ENCODE measurements around the gene LZTR1. TPM values are rescaled to one million over a fixed set of nuclear protein-coding genes. Genes with fewer than 3 reads are reported as not detected.
A peak's percentile ranks its signal among the peaks of the same experiment; 100 is the strongest.

LZTR1 gene
- total RNA-seq, 2 experiments from 2014 or later = 29.1 to 34.5 TPM

- Mint-ChIP-seq H3K4me3 (peak overlapping the region; percentile 92), H3K27me3 (no peaks in the 10 kb centered on the region), H3K36me3 (ENCODE audit: low read depth) (peaks cover 11% of the 10 kb centered on the region), H3K4me1 (ENCODE audit: low read depth) (peaks cover 40% of the 10 kb centered on the region), H3K27ac (peak overlapping the region; percentile 84), H3K9me3 (peaks cover 4% of the 10 kb centered on the region)
- POLR2A ChIA-PET = interaction anchor here (0.9 to 5.2 kb wide), 4 partner anchors 8 to 25 kb away, joined by 3 to 51 read pairs (median 6); partner anchors contain the start of gene THAP7
- no peak for TF ChIP-seq CTCF (IDR thresholded peaks at IDR 0.05)
- CTCF ChIA-PET = interaction anchor here (1.0 to 4.2 kb wide), 6 partner anchors 9 to 97 kb away, joined by 3 to 13 read pairs (median 4); no protein-coding TSS in a partner anchor
- intact Hi-C loops (cut with micrococcal nuclease) = no loop called here
- ATAC-seq = no peak
- DNase-seq = no peak
Measured at GRCh38 chr22:20982563-20982882, 426 bp downstream of the LZTR1 start.

DNA sequence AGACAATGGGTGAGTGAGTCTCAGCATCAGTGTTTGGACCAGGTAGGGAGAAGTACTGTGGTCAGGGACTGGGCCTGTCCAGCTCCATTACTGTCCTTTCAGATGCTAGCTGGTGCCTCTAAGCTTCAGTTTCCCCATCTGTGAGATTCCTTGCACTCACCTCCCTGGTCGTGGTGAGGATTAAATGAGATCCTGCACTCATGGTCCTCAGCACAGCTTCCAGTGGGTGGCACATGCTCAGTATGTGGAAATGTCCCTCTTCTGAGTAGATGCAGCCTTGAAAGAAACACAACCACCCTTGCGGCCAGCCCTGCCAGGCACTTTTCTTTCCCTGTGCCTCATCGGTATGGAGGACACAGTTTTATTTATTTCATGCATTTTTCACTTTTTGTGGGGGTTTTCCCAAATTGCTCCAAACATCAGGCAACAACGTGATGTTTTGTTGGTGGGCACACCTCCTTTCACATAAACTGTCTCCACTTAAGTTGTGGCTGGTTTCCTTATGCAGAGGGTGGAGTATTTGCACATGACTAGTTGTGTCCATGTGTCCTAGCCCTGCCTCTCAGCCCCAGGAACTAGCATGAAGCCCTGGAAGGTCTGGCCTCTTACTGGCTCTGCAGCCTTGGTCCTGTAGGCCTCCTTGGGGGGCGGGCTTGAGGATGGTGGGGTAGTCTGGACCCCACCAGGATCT lies 1.1 kb downstream of the LZTR1 start:
- intact Hi-C loops (cut with micrococcal nuclease) = no loop called here
- Mint-ChIP-seq H3K4me1 (ENCODE audit: low read depth) (peaks cover 40% of the 10 kb centered on the region), H3K27ac (peak overlapping the region; percentile 84), H3K36me3 (ENCODE audit: low read depth) (peaks cover 15% of the 10 kb centered on the region), H3K4me3 (peak overlapping the region; percentile 92), H3K9me3 (peaks cover 4% of the 10 kb centered on the region), H3K27me3 (no peaks in the 10 kb centered on the region)
- ChIA-PET CTCF (interaction anchor here (1.2 to 4.2 kb wide), 3 partner anchors 10 to 98 kb away, joined by 3 to 13 read pairs (median 6); no protein-coding TSS in a partner anchor), POLR2A (interaction anchor here (2.4 to 5.2 kb wide), 2 partner anchors 11 to 18 kb away, joined by 8 to 51 read pairs; partner anchors contain the start of gene THAP7)
- DNase-seq (no peak), ATAC-seq (no peak)
- TF ChIP-seq CTCF (IDR thresholded peaks at IDR 0.05) = no peak

DNA sequence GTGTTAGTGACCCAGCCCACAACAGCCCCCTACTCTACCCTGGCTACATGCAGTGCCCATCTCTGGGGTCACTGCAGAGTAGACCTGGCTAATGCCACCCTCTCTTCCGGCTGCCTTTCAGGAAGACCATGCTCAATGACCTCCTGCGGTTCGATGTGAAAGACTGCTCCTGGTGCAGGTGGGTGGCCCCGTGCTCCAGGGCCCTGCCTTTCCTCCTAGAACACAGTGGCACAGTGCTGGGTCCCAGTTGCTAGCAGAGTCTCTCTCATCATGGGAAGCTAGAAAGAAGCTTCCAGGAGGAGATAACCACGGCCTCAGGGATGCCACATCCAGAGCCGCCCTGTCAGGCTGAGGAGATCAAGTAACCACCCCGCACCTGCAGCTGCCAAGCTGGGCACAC lies 3.6 kb downstream of the LZTR1 start:
- H3K27ac Mint-ChIP-seq = no peak overlapping the region
- CTCF ChIA-PET = no interaction called here
- no peak overlapping the region for H3K4me3 Mint-ChIP-seq
- H3K27me3 Mint-ChIP-seq = no peaks in the 10 kb centered on the region
- H3K4me1 Mint-ChIP-seq (ENCODE audit: low read depth) = peaks cover 26% of the 10 kb centered on the region
- intact Hi-C loops (cut with micrococcal nuclease) = no loop called here
- POLR2A ChIA-PET = interaction anchor here (3.6 kb wide), 1 partner anchor 13 kb away, joined by 20 read pairs; no protein-coding TSS in a partner anchor
- H3K9me3 Mint-ChIP-seq = no peaks in the 10 kb centered on the region
- TF ChIP-seq CTCF (IDR thresholded peaks at IDR 0.05) = no peak
- H3K36me3 Mint-ChIP-seq (ENCODE audit: low read depth) = peaks cover 17% of the 10 kb centered on the region
- DNase-seq (no peak), ATAC-seq (no peak)

GRCh38 chr22:20986365-20986764 lies 4.3 kb downstream of the LZTR1 start:
- peaks cover 17% of the 10 kb centered on the region for H3K36me3 Mint-ChIP-seq (ENCODE audit: low read depth)
- H3K4me3 Mint-ChIP-seq = no peak overlapping the region
- H3K27me3 Mint-ChIP-seq = no peaks in the 10 kb centered on the region
- intact Hi-C loops (cut with micrococcal nuclease) = no loop called here
- peaks cover 21% of the 10 kb centered on the region for H3K4me1 Mint-ChIP-seq (ENCODE audit: low read depth)
- H3K27ac Mint-ChIP-seq = no peak overlapping the region
- no peak for TF ChIP-seq CTCF (IDR thresholded peaks at IDR 0.05)
- ChIA-PET POLR2A (interaction anchor here (3.6 kb wide), 1 partner anchor 12 kb away, joined by 20 read pairs; no protein-coding TSS in a partner anchor), CTCF (no interaction called here)
- H3K9me3 Mint-ChIP-seq = no peaks in the 10 kb centered on the region
- ATAC-seq (no peak), DNase-seq (no peak)

DNA sequence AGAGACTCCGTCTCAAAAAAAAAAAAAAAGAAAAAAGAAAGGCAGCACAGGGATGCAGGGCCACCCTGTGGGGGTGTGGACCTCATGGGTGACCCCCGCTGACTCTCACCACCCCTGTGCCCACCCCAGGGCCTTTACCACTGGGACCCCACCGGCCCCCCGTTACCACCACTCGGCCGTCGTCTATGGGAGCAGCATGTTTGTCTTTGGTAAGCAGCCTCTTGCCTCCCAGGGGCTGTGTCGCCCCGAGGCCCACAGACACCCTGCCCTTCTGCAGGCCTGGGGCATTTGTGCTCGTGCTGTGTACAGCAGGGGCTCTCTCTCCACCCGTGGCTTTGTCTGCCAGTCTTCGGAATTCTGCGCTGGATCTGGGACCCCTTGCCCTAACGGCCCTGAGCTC lies 5.3 kb downstream of the LZTR1 start:
- no peaks in the 10 kb centered on the region for H3K9me3 Mint-ChIP-seq
- CTCF ChIA-PET = no interaction called here

More for the DNA sequence above, 5.3 kb downstream of the LZTR1 start:
- intact Hi-C loops (cut with micrococcal nuclease) = no loop called here
- no peak overlapping the region for H3K4me3 Mint-ChIP-seq
- TF ChIP-seq CTCF (IDR thresholded peaks at IDR 0.05) = no peak
- ATAC-seq (no peak), DNase-seq (no peak)
- H3K36me3 Mint-ChIP-seq (ENCODE audit: low read depth) = peaks cover 19% of the 10 kb centered on the region
- H3K27me3 Mint-ChIP-seq = no peaks in the 10 kb centered on the region
- POLR2A ChIA-PET = interaction anchor here (1.6 to 3.6 kb wide), 2 partner anchors 11 to 16 kb away, joined by 3 to 20 read pairs; no protein-coding TSS in a partner anchor
- H3K27ac Mint-ChIP-seq = no peak overlapping the region
- peaks cover 20% of the 10 kb centered on the region for H3K4me1 Mint-ChIP-seq (ENCODE audit: low read depth)
